OCI-LY1 (cell line): ENCODE results near the gene ATP8B1.

Source experiments
- H2AFZ ChIP-seq: fragments of 200-600 bp; sonication (generic), shearing (Covaris generic); 2 replicates; pipeline ENCODE4 v1.6.0; 2014; ENCODE audit warnings: antibody characterized with exemption, mild to moderate bottlenecking, low read length
- H3F3A ChIP-seq: fragments of 200-600 bp; sonication (generic), shearing (Covaris generic); 2 replicates; pipeline ENCODE4 v1.6.0; 2014; ENCODE audit warnings: mild to moderate bottlenecking, antibody characterized with exemption, low read length, moderate library complexity; ENCODE audit not compliant: insufficient read depth
- H3K27ac ChIP-seq: fragments of 200-600 bp; sonication (generic); 2 replicates; pipeline ENCODE4 v1.5.1; 2014; ENCODE audit warnings: low read length, mixed run types, mild to moderate bottlenecking, low read depth; ENCODE audit not compliant: poor library complexity, severe bottlenecking
- H3K27me3 ChIP-seq: fragments of 200-600 bp; sonication (generic); 2 replicates; pipeline ENCODE4 v1.6.0; 2014; ENCODE audit warnings: antibody characterized with exemption, mild to moderate bottlenecking, low read length, moderate library complexity; ENCODE audit not compliant: insufficient read depth
- H3K36me3 ChIP-seq: fragments of 200-600 bp; sonication (generic); 2 replicates; pipeline ENCODE4 v1.6.1; 2014; ENCODE audit warnings: mild to moderate bottlenecking, antibody characterized with exemption, low read length, moderate library complexity, mixed read lengths; ENCODE audit not compliant: insufficient read depth
- H3K4me1 ChIP-seq: fragments of 200-600 bp; sonication (generic); 2 replicates; pipeline ENCODE4 v1.5.1; 2014; ENCODE audit warnings: mild to moderate bottlenecking, low read length, moderate library complexity; ENCODE audit not compliant: insufficient read depth, severe bottlenecking
- H3K4me2 ChIP-seq: fragments of 200-600 bp; sonication (generic), shearing (Covaris generic); 2 replicates; pipeline ENCODE4 v1.6.1; 2014; ENCODE audit warnings: low read length
- H3K4me3 ChIP-seq: fragments of 200-600 bp; sonication (generic); 2 replicates; pipeline ENCODE4 v1.5.1; 2014; ENCODE audit warnings: low read length, low read depth, mild to moderate bottlenecking, mixed read lengths; ENCODE audit not compliant: poor library complexity, severe bottlenecking
- H3K79me2 ChIP-seq: fragments of 200-600 bp; shearing (Covaris generic); 2 replicates; pipeline ENCODE4 v1.6.1; 2016; ENCODE audit warnings: mixed run types, low read length, mixed read lengths; ENCODE audit not compliant: insufficient read depth
- H3K9ac ChIP-seq: fragments of 200-600 bp; sonication (generic), shearing (Covaris generic); 2 replicates; pipeline ENCODE4 v1.6.1; 2014; ENCODE audit warnings: mild to moderate bottlenecking, low read length, mixed read lengths
- H3K9me2 ChIP-seq: fragments of 200-600 bp; sonication (generic), shearing (Covaris generic); 2 replicates; pipeline ENCODE4 v1.6.1; 2014; ENCODE audit warnings: low read depth, mild to moderate bottlenecking, low read length, mixed read lengths
- H3K9me3 ChIP-seq: fragments of 200-600 bp; shearing (Covaris generic); 2 replicates; pipeline ENCODE4 v1.6.1; 2014; ENCODE audit warnings: low read length, mixed read lengths
- H4K20me1 ChIP-seq: fragments of 200-600 bp; sonication (generic), shearing (Covaris generic); 2 replicates; pipeline ENCODE4 v1.6.0; 2016; ENCODE audit warnings: mild to moderate bottlenecking, low read length; ENCODE audit not compliant: insufficient read depth
- EZH2 ChIP-seq: fragments of 200-600 bp; sonication (generic), shearing (Covaris generic); IDR thresholded peaks from 2 replicates; pipeline ENCODE4 v1.8.0; 2017; ENCODE audit warnings: borderline replicate concordance, mixed run types, mild to moderate bottlenecking, antibody characterized with exemption, low read length, moderate library complexity, mixed read lengths
- TF ChIP-seq, protein P1 (sequence below): fragments of 200-600 bp; sonication (generic), shearing (Covaris generic); IDR thresholded peaks from 2 replicates; pipeline ENCODE4 v1.5.1; 2017; ENCODE audit warnings: mild to moderate bottlenecking, antibody characterized with exemption, low read length, moderate library complexity, mixed read lengths

ATP8B1 gene

DNA sequence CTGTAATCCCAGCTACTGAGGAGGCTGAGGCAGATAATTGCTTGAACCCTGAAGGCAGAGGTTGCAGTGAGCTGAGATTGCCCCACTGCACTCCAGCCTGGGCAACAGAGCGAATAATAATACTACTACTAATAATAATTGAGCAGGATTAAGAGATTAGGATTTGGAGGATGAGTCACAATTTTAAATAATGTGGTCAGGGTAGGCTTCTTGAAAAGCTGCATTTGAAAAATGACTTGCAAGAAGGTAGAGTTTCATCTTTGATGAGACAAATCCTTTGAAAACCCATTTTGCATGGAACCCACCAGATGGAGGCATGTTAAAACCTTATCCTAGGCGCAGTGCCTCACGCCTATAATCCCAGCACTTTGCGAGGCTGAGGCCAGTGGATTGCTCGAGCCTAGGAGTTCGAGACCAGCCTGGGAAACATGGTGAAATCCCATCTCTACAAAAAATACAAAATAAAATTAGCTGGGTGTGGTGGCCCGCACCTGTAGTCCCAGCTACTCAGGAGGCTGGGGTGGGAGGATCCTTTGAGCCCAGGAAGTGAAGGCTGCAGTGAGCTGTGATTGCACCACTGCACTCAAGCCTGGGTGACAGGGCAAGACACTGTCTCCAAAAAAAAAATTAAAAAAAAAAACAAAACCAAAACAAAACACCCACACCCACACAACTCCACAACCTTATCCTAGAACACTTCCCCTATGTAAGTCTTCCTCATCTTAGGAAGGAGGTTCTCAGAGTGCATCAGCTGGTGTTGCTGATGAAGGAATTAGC lies 3.3 kb upstream of the ATP8B1 start:
- Histone ChIP-seq H3F3A (no peaks in the 10 kb centered on the region), H4K20me1 (no peaks in the 10 kb centered on the region), H2AFZ (no peak overlapping the region), H3K27ac (no peak overlapping the region), H3K9ac (no peak overlapping the region), H3K9me3 (0 out of 2 replicates have a peak, but pooled peaks cover 2% of the 10 kb centered on the region), H3K27me3 (peaks cover 9% of the 10 kb centered on the region; the same call in 1 of the 2 replicates), H3K4me1 (no peaks in the 10 kb centered on the region), H3K9me2 (no peaks in the 10 kb centered on the region), H3K4me2 (no peak overlapping the region), H3K36me3 (no peaks in the 10 kb centered on the region), H3K4me3 (no peak overlapping the region), H3K79me2 (no peaks in the 10 kb centered on the region)
- TF ChIP-seq, protein P1, sequence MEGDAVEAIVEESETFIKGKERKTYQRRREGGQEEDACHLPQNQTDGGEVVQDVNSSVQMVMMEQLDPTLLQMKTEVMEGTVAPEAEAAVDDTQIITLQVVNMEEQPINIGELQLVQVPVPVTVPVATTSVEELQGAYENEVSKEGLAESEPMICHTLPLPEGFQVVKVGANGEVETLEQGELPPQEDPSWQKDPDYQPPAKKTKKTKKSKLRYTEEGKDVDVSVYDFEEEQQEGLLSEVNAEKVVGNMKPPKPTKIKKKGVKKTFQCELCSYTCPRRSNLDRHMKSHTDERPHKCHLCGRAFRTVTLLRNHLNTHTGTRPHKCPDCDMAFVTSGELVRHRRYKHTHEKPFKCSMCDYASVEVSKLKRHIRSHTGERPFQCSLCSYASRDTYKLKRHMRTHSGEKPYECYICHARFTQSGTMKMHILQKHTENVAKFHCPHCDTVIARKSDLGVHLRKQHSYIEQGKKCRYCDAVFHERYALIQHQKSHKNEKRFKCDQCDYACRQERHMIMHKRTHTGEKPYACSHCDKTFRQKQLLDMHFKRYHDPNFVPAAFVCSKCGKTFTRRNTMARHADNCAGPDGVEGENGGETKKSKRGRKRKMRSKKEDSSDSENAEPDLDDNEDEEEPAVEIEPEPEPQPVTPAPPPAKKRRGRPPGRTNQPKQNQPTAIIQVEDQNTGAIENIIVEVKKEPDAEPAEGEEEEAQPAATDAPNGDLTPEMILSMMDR = no peak
- TF ChIP-seq EZH2 = no peak

DNA sequence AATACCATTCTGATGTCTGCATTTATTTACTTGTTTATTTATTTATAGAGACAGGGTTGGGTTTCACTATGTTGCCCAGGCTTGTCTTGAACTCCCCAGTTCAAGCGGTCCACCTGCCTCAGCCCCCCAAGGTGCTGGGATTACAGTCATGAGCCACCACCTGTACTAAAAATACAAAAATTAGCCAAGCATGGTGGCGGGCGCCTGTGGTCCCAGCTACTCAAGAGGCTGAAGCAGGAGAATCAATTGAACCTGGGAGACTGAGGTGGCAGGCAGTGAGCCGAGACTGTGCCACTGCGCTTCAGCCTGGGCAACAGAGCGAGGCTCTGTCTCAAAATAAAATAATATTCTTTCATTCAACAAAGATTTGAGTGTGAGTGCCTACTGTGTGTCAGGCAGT lies 2.0 kb upstream of the ATP8B1 start:
- Histone ChIP-seq H3K9ac (no peak overlapping the region), H3K4me3 (no peak overlapping the region), H3K9me2 (no peaks in the 10 kb centered on the region), H3K4me2 (no peak overlapping the region), H3K9me3 (no peaks in the 10 kb centered on the region), H3K4me1 (no peaks in the 10 kb centered on the region), H3K36me3 (no peaks in the 10 kb centered on the region), H3K27me3 (peaks cover 9% of the 10 kb centered on the region; the same call in 1 of the 2 replicates), H4K20me1 (no peaks in the 10 kb centered on the region), H2AFZ (no peak overlapping the region), H3F3A (no peaks in the 10 kb centered on the region), H3K79me2 (no peaks in the 10 kb centered on the region), H3K27ac (no peak overlapping the region)
- no peak for TF ChIP-seq EZH2
- TF ChIP-seq, protein P1 = no peak

DNA sequence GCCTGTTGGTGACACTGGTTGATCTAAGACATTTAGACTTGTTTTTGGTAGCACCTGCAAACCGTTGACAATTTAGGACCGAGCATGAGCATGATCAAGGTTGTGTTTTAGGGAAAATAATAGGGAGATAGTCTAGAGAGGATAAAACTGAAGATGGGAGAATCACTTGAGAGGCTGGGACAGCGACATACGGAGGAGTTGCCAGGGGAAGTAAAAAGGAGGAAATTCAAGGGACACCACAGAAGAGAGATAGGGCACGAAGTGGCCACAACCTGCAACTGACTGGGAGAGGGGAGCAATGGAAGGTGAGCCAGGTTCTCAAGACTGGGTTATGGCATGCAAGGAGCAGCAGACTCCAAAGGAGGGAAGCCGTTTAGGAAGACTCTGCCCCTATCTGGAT lies 1.4 kb upstream of the ATP8B1 start:
- Histone ChIP-seq H3F3A (no peaks in the 10 kb centered on the region), H4K20me1 (no peaks in the 10 kb centered on the region), H3K36me3 (no peaks in the 10 kb centered on the region), H3K27ac (no peak overlapping the region), H3K4me1 (no peaks in the 10 kb centered on the region), H3K79me2 (no peaks in the 10 kb centered on the region), H2AFZ (no peak overlapping the region), H3K9ac (no peak overlapping the region), H3K9me3 (no peaks in the 10 kb centered on the region), H3K27me3 (peaks cover 9% of the 10 kb centered on the region; the same call in 1 of the 2 replicates), H3K4me2 (no peak overlapping the region), H3K4me3 (no peak overlapping the region), H3K9me2 (no peaks in the 10 kb centered on the region)
- TF ChIP-seq, protein P1 = no peak
- no peak for TF ChIP-seq EZH2
